NCI-H2171 treated with DMSO at 0.1 percent for 48 hours (cell line): ENCODE results near the gene ERO1B.
"Not testable (repeated sequence)": the region's sequence is repeated elsewhere in the genome, so short reads cannot be mapped to it uniquely, and the experiment has no call there.

Experiments used
- DNase-seq: peaks from one replicate; lab custom pipeline; 2025; lab: John Stamatoyannopoulos, UW

ERO1B gene

DNA sequence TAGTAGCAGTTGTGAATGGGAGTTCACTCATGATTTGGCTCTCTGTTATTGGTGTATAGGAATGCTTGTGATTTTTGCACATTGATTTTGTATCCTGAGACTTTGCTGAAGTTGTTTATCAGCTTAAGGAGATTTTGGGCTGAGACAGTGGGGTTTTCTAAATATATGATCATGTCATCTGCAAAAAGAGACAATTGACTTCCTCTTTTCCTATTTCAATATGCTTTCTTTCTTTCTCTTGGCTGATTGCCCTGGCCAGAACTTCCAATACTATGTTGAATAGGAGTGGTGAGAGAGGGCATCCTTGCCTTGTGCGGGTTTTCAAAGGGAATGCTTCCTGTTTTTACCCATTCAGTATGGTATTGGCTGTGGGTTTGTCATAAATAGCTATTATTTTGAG is 93.7 kb downstream of the ERO1B start:
- DNase-seq, result not testable (repeated sequence)

DNA sequence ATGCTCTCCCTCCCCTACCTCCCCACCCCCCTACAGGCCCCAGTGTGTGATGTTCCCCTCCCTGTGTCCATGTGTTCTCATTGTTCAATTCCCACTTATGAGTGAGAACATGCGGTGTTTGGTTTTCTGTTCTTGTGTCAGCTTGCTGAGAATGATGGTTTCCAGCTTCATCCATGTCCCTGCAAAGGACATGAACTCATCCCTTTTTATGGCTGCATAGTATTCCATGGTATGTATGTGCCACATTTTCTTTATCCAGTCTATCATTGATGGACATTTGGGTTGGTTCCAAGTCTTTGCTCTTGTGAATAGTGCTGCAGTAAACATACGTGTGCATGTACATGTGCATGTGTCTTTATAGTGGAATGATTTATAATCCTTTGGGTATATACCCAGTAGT is 95.3 kb downstream of the ERO1B start:
- not testable (repeated sequence) for DNase-seq

DNA sequence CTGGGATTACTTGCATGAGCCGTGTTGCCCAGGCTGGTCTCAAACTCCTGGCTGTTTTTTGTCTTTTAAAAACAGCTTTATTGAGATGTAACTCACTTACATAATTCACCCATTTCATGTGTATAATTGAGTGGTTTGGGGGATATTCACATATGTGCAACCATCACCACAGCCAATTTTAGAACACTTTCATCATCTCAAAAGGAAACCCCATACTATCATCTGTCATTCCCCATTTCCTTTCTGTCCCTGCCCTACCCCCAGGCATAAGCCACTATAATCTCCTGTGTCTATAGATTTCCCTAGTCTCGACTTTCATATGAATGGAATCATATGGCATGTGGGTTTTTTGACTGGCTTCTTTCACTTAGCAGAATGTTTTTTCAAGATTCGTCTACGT is 96.1 kb downstream of the ERO1B start:
- peak; percentile 8 for DNase-seq

DNA sequence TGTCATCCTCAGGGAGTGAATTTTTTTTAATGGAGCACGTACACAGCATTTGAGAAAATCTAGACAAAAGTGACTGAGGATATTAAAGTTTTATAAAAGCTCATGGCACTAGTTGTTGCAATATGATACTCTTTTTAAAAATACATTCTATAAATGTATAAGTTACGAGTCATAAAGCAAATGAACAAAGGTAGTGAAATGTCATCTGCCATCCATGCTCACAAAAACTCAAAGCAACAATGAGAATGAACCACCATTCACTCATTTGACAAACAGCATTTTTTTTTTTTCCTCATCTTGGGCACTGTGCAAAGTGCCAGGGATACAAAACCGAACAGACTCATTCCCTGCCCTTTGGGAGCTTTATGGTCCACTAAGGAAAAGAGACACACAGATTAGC is 100.7 kb downstream of the ERO1B start:
- DNase-seq, result no peak

DNA sequence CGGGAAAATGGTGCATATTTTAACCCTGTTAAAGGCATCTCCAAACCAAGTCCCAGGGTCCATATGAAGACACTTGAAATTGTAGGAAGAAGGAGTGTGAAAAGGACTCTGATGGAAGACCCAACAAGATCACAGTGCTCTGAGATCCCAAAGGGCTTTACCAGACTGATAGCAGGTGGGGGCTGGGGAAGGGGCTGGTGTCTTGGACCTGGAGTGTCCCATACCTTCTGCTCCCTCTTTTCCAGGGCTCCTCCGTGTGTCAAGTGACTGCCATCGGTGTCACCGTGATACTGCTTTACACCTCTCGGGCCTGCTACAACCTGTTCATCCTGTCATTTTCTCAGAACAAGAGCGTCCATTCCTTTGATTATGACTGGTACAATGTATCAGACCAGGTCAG is 102.1 kb downstream of the ERO1B start:
- no peak for DNase-seq

DNA sequence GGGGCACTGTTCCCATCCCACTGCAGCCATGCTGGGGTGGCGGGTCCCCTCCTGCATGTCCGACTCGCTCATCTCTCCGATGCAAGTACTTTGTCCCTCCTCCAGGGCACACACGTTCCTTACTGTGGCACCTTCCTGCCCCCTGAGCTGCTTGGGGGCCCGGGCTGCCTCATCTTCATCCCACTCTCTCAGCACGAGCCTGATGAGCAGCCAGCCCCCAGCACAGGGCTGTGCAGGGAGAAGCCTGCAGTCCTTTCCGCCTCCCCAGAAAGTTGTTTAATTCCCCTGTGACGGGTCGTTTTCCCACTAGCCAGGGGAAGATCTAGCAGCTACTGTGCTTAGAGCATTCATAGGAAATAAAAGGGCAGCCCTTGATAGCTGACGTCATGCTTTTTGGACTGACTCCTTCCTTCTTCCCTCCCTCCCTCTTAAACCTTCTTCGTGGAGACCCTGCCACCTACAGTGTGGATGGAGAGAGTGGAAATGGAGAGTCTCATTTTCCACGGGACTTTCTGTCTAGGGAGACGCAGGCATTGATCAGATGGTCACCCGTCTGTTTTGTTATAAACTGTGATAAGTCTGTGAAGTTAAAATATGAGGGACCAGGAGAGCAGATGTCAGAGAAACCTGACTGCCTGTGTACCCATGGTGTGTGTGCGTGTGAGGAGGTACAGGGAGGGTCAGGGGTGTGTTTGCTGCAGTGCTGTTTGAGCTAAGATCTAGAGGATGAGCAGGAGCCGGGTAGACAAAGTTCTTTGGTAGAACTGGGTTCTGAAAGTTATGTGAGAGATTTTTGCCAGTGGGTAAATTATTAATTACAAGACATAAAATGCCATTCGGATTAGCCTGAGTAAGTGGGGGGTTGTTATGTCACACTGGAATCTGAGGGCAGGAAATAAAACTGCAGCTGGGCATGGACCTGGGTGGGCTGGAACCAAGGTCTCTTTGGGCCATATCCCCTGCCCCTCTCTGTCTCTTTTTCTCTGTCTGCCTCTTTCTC is 105.1 kb downstream of the ERO1B start:
- no peak for DNase-seq

DNA sequence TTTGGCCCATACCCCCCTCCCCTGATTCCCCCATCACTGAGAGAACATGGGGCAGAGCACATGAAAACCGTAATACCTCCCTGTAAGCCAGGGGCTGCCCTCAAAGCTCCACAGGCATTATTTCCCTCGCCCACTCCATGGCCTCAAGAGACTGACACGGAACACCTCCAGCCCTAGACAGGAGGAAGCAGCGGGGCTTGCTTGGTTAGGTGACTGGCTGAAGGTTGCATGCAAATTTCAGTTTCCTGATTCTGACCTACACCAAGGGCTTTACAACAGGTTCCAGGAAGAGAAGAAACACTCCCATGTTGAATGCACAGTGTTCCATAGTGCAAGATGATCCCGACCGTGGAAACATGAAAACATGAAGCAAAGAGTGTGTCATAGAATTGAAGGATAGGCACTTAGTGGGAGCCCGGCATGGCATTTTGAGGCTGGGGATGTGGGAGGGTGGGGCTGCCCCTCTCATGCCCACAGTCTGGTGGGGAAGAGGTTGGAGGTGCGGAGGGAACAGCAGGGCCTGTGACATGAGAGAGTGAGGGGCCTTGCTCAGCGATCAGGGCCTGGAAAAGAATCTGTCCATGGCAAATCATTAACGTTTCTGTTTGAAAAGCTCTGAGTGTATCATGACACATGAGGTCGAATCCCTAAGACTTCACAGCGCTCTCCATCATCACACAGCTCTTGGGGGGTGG is 106.0 kb downstream of the ERO1B start:
- no peak for DNase-seq

DNA sequence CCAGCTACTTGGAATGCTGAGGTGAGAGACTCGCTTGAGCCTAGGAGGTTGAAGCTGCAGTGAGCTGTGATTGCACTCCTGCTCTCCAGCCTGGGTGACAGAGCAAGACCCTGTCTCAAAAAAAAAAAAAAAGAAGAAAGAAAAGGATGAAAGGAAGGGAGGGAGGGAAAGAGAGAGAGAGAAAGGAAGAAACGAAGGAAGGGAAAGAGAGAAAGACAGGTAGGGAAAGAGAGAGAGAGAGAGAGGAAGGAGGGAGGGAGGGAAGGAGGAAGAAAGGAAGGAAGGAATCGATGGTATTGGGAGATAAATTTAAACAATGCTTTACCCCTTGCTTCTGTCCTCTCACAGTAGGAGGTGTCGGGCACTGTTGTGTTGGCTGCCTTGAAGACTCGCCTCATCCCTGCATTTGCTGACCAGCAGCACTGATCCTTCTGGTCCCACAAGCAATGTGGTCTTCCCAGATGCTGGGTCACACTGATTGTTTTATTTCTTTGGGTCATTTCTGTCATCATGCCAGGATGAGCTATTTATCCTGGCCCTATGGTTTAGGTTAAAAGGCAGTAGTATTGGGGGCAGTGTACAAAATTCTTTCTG is 108.5 kb downstream of the ERO1B start:
- DNase-seq, result no peak

DNA sequence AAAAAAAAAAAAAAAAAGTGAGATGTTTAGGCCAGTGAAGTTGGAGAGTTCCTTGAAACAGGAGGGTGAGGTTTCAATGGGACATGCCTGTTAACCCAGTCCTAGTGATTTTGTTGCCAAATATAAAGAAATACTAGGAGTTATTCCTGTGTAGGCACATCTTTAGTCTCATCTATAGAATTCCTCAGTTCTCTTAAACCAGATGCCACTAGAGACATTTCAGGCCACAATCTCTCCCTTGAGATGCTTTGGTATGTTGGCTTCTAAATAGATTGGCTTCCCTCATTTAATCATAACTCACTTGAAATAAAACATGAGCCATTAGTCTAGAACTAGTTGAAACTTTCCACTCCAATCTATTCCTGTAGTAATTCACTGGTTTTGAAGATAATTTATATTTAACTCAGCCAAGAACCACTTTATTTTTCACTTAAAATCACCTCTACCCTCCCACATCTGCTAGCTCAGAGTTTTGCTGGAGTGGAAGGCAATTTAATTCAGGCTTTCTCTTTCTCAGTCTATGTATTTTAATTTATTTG is 109.6 kb downstream of the ERO1B start:
- no peak for DNase-seq

DNA sequence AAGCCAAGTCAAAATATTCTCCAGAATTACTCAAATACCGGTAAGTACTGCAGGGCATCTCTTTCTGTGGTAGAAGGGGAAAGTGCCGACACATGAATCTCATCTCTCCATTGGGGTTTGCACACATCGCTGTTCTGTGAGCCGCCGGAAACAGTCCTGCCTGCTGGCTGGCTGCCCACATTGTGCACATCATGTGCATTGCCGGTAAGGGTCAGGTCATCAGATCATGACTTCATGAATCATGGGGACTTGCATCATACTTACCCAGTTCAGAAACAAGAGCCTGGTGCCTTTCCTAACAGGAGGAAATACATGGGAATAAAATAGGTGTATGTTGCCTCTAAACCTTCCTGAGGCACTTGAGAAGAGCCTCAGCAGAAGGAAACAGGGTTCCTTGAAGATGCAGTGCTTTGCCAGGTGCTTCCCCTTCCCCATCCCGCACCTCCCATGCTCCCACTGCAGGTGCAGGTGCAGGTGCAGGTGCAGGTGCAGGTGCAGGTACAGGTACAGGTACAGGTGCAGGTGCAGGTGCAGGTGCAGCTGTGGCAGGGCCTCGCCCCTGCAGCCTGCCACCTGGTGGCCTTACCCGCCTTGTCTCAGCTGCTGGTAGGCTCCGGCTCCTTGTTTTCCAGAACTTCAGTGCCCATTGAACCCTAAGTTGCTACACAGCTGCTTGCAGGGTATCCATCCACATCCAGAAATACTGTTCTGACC is 112.9 kb downstream of the ERO1B start:
- no peak for DNase-seq

DNA sequence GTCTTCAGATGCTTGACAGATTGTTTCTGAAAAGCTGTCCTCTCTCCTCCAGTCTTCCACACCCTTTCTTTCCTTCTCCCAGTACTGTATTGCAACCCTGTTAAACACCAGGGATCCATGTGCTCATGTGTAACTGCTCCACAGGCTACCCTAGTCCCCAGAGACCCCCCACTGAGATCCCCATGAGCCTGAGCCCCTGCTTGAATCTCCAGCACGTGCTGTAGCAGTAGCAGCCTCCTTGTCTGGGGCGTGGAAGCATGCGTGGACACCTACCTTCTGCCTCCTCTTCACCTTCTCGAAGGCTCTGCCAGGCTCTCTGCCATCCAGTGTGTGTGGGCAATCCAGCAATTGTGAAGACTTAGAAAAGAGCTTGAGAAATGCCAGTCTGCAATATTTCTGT is 114.2 kb downstream of the ERO1B start:
- DNase-seq, result no peak

DNA sequence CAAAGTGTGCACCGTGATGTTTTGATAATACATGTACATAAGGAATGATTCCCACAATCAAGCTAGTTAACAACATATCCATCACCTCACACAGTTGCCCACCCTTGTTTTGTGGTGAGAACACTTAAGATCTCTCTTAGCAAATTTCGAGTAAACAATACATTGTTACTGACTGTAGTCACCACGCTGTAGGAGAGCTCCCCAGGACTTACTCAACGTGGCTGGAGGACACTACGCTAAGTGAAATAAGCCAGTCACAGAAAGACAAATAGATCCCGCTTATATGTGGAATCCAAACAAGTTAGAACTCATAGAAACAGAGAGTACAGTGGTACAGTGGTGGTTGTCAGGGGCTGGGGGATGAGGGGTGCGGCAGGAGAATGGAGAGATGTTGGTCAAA is 114.6 kb downstream of the ERO1B start:
- no peak for DNase-seq

DNA sequence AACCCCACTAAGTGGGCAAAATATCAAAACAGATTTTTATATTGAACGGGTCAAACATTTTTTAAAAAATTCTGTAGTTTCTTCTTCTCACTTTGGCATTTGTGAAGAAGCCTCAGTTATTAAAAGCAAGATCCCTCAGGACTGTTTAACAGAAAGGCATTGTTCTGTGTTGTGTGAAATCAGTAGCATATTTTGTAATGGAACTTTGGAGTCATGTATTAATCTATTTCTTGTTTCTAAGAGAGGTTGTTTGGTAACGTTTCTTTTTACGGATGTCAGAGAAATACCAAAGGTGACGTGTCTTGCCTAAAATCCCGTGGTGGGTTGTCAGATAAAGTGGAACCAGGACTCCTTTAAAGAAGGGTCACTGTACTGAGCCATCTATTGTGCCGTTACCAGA is 115.7 kb downstream of the ERO1B start:
- no peak for DNase-seq
